Astrocyte (in vitro differentiated cells and primary cell): Measurements from ENCODE around the gene SAMD4B. TPM values are rescaled to one million over a fixed set of nuclear protein-coding genes. Genes with fewer than 3 reads are reported as not detected.

Experiments used
- DNase-seq: peaks from one replicate; pipeline ENCODE4 v3.0.0-alpha.2; 2010; ENCODE audit warnings: low read depth
- FAIRE-seq: peaks from 2 replicates; lab custom pipeline; 2011; peaks lifted over from hg19 to GRCh38; lab: Jason Lieb, UNC
- H2AFZ ChIP-seq: 2 replicates; pipeline ENCODE4 v1.6.0; 2012; ENCODE audit warnings: low read depth, low read length, inconsistent platforms
- H3K27ac ChIP-seq: 2 replicates; pipeline ENCODE4 v1.5.1; 2011; ENCODE audit warnings: low read depth, low read length, inconsistent platforms
- H3K27me3 ChIP-seq: 2 replicates; pipeline ENCODE4 v1.6.0; 2011; ENCODE audit warnings: low read length, inconsistent platforms; ENCODE audit not compliant: insufficient read depth
- H3K36me3 ChIP-seq: 2 replicates; pipeline ENCODE4 v1.5.1; 2011; ENCODE audit warnings: low read length, inconsistent platforms; ENCODE audit not compliant: insufficient read depth
- H3K4me1 ChIP-seq: 2 replicates; pipeline ENCODE4 v1.5.1; 2011; ENCODE audit warnings: low read length, inconsistent platforms; ENCODE audit not compliant: insufficient read depth
- H3K4me2 ChIP-seq: 2 replicates; pipeline ENCODE4 v1.6.0; 2012; ENCODE audit warnings: low read length, inconsistent platforms
- H3K4me3 ChIP-seq: 2 replicates; pipeline ENCODE4 v1.5.1; 2011; ENCODE audit warnings: low read depth, mild to moderate bottlenecking, low read length, inconsistent platforms; ENCODE audit not compliant: insufficient read depth
- H3K79me2 ChIP-seq: 2 replicates; pipeline ENCODE4 v1.6.0; 2012; ENCODE audit warnings: mild to moderate bottlenecking, low read length, inconsistent platforms; ENCODE audit not compliant: insufficient read depth
- H3K9ac ChIP-seq: 2 replicates; pipeline ENCODE4 v1.6.0; 2012; ENCODE audit warnings: mild to moderate bottlenecking, low read length, inconsistent platforms
- H3K9me3 ChIP-seq: 2 replicates; pipeline ENCODE4 v1.5.1; 2012; ENCODE audit warnings: low read depth, mild to moderate bottlenecking, low read length, inconsistent platforms; ENCODE audit not compliant: insufficient read depth
- H4K20me1 ChIP-seq: 2 replicates; pipeline ENCODE4 v1.6.0; 2012; ENCODE audit warnings: low read length, inconsistent platforms; ENCODE audit not compliant: insufficient read depth
- H3K27ac Mint-ChIP-seq: one replicate; pipeline ENCODE4 v1.8.0; 2021; ENCODE audit warnings: mild to moderate bottlenecking, mixed read lengths; ENCODE audit not compliant: unreplicated experiment
- H3K27me3 Mint-ChIP-seq: one replicate; pipeline ENCODE4 v1.8.0; 2021; ENCODE audit warnings: low read depth, mixed read lengths; ENCODE audit not compliant: unreplicated experiment
- H3K36me3 Mint-ChIP-seq: one replicate; pipeline ENCODE4 v1.8.0; 2021; ENCODE audit warnings: low read depth, mixed read lengths; ENCODE audit not compliant: unreplicated experiment
- H3K4me1 Mint-ChIP-seq: one replicate; pipeline ENCODE4 v1.8.0; 2021; ENCODE audit warnings: low read depth, mixed read lengths; ENCODE audit not compliant: unreplicated experiment
- H3K4me3 Mint-ChIP-seq: one replicate; pipeline ENCODE4 v1.8.0; 2021; ENCODE audit warnings: mild to moderate bottlenecking, moderate library complexity, mixed read lengths; ENCODE audit not compliant: unreplicated experiment
- H3K9me3 Mint-ChIP-seq: one replicate; pipeline ENCODE4 v1.8.0; 2021; ENCODE audit warnings: mild to moderate bottlenecking, mixed read lengths; ENCODE audit not compliant: unreplicated experiment
- EZH2 ChIP-seq: IDR thresholded peaks from 2 replicates; pipeline ENCODE4 v1.6.1; 2012; ENCODE audit warnings: mild to moderate bottlenecking, low read length, inconsistent platforms; ENCODE audit not compliant: insufficient read depth
- total RNA-seq: library from RNA; stranded (reverse); gene quantifications from 2 replicates; pipeline ENCODE4 v1.2.1, GENCODE V29; 2021
- TF ChIP-seq, protein P1 (sequence below): IDR thresholded peaks from 2 replicates; pipeline ENCODE4 v1.5.1; 2011; ENCODE audit warnings: low read depth, mild to moderate bottlenecking, inconsistent platforms, low read length, moderate library complexity; ENCODE audit not compliant: insufficient read depth

SAMD4B gene
- total RNA-seq, 1 donor from 2014 or later, result 98.6 TPM

- peaks cover 76% of the 10 kb centered on the region for H4K20me1 ChIP-seq
- no peaks in the 10 kb centered on the region for H3K27me3 ChIP-seq
- Mint-ChIP-seq H3K27me3 (no peaks in the 10 kb centered on the region), H3K4me1 (peaks cover 15% of the 10 kb centered on the region), H3K36me3 (peaks cover 17% of the 10 kb centered on the region), H3K9me3 (no peaks in the 10 kb centered on the region), H3K27ac (no peak overlapping the region), H3K4me3 (no peak overlapping the region)
- no peak overlapping the region for H3K4me2 ChIP-seq
- H2AFZ ChIP-seq, result no peak overlapping the region
- H3K36me3 ChIP-seq, result peaks cover 26% of the 10 kb centered on the region
- no peak overlapping the region for H3K27ac ChIP-seq
- H3K4me1 ChIP-seq, result peaks cover 15% of the 10 kb centered on the region
- DNase-seq (no peak), FAIRE-seq (no peak)
- H3K9ac ChIP-seq, result no peak overlapping the region
- no peak overlapping the region for H3K4me3 ChIP-seq
- peaks cover 77% of the 10 kb centered on the region for H3K79me2 ChIP-seq
- no peaks in the 10 kb centered on the region for H3K9me3 ChIP-seq
- TF ChIP-seq EZH2, result no peak
- TF ChIP-seq, protein P1, sequence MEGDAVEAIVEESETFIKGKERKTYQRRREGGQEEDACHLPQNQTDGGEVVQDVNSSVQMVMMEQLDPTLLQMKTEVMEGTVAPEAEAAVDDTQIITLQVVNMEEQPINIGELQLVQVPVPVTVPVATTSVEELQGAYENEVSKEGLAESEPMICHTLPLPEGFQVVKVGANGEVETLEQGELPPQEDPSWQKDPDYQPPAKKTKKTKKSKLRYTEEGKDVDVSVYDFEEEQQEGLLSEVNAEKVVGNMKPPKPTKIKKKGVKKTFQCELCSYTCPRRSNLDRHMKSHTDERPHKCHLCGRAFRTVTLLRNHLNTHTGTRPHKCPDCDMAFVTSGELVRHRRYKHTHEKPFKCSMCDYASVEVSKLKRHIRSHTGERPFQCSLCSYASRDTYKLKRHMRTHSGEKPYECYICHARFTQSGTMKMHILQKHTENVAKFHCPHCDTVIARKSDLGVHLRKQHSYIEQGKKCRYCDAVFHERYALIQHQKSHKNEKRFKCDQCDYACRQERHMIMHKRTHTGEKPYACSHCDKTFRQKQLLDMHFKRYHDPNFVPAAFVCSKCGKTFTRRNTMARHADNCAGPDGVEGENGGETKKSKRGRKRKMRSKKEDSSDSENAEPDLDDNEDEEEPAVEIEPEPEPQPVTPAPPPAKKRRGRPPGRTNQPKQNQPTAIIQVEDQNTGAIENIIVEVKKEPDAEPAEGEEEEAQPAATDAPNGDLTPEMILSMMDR, result no peak
These were observed 7.9 kb downstream of the SAMD4B start for GRCh38 chr19:39350156-39350555.

DNA sequence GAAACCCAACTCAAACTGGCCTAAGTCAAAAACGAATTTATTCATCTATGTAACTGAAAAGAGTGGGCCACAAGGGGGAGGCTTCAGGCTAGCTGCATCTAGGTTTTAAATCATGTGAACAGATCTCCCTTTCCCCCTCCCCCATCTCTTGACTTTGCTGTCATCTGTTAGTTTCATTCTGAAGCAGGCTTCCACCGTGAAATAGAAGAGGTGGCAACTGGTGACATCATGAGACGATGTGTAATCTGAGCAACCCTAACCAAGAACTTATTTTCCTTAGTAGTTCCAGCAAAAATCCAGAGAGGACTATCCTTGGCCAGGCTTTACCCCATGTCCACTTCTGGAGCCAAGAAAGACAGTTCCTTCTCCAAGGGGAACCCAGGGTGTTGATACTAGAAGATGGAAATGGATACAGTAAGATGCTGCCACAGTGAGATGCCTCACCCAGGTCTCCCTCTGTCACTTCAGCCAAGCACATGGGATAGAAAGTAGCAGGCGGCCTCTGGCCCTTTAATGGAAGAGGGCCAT is 9.4 kb downstream of the SAMD4B start:
- FAIRE-seq (peak; percentile 13), DNase-seq (no peak)
- H3K4me3 ChIP-seq, result no peak overlapping the region
- peaks cover 63% of the 10 kb centered on the region for H3K79me2 ChIP-seq
- no peak overlapping the region for H3K4me3 Mint-ChIP-seq
- peaks cover 25% of the 10 kb centered on the region for H3K36me3 Mint-ChIP-seq
- peaks cover 34% of the 10 kb centered on the region for H3K36me3 ChIP-seq
- H3K27ac Mint-ChIP-seq, result no peak overlapping the region
- H3K4me2 ChIP-seq, result no peak overlapping the region
- H3K4me1 ChIP-seq, result peaks cover 15% of the 10 kb centered on the region
- no peaks in the 10 kb centered on the region for H3K27me3 Mint-ChIP-seq
- H3K4me1 Mint-ChIP-seq, result peaks cover 14% of the 10 kb centered on the region
- H3K27ac ChIP-seq, result no peak overlapping the region
- no peaks in the 10 kb centered on the region for H3K9me3 Mint-ChIP-seq
- H3K9me3 ChIP-seq, result no peaks in the 10 kb centered on the region
- no peaks in the 10 kb centered on the region for H3K27me3 ChIP-seq
- peaks cover 70% of the 10 kb centered on the region for H4K20me1 ChIP-seq
- no peak overlapping the region for H2AFZ ChIP-seq
- no peak overlapping the region for H3K9ac ChIP-seq
- TF ChIP-seq, protein P1, result no peak
- TF ChIP-seq EZH2, result no peak

- FAIRE-seq, result no peak
- Histone ChIP-seq H4K20me1 (peaks cover 60% of the 10 kb centered on the region), H3K36me3 (peaks cover 43% of the 10 kb centered on the region), H3K27ac (no peak overlapping the region), H3K4me2 (no peak overlapping the region), H3K9me3 (no peaks in the 10 kb centered on the region), H3K4me3 (no peak overlapping the region), H3K79me2 (peaks cover 54% of the 10 kb centered on the region), H2AFZ (no peak overlapping the region), H3K9ac (no peak overlapping the region), H3K27me3 (no peaks in the 10 kb centered on the region), H3K4me1 (peaks cover 5% of the 10 kb centered on the region)
- H3K27ac Mint-ChIP-seq, result no peak overlapping the region
- H3K36me3 Mint-ChIP-seq, result peaks cover 31% of the 10 kb centered on the region
- peaks cover 8% of the 10 kb centered on the region for H3K4me1 Mint-ChIP-seq
- H3K27me3 Mint-ChIP-seq, result no peaks in the 10 kb centered on the region
- H3K9me3 Mint-ChIP-seq, result no peaks in the 10 kb centered on the region
- TF ChIP-seq, protein P1, result no peak
- no peak for DNase-seq
- no peak overlapping the region for H3K4me3 Mint-ChIP-seq
These were observed 10.4 kb downstream of the SAMD4B start for GRCh38 chr19:39352381-39353255.
